Trophoblast cell (in vitro differentiated cells and primary cell): ENCODE measurements around the gene KIF6.

Experiments used
- DNase-seq, 2 donors: peaks; one replicate each; pipeline ENCODE4 v3.0.0-alpha.2; 2016
- H2AFZ ChIP-seq: 2 replicates; pipeline ENCODE4 v1.6.1; 2013; ENCODE audit warnings: low read length, moderate library complexity, mild to moderate bottlenecking; ENCODE audit not compliant: insufficient read depth, poor library complexity
- H2AK5ac ChIP-seq: 2 replicates; pipeline ENCODE4 v1.6.1; 2013; ENCODE audit warnings: mild to moderate bottlenecking, low read length
- H2BK120ac ChIP-seq: 2 replicates; pipeline ENCODE4 v1.6.1; 2013; ENCODE audit warnings: low read length, mild to moderate bottlenecking, moderate library complexity; ENCODE audit not compliant: insufficient read depth, poor library complexity
- H2BK12ac ChIP-seq: 2 replicates; pipeline ENCODE4 v1.6.1; 2013; ENCODE audit warnings: mild to moderate bottlenecking, low read length, moderate library complexity
- H2BK5ac ChIP-seq: 2 replicates; pipeline ENCODE4 v1.6.1; 2013; ENCODE audit warnings: low read length, low read depth, moderate library complexity, mild to moderate bottlenecking; ENCODE audit not compliant: poor library complexity
- H3K14ac ChIP-seq: 2 replicates; pipeline ENCODE4 v1.6.1; 2013; ENCODE audit warnings: mild to moderate bottlenecking, low read length
- H3K18ac ChIP-seq: 2 replicates; pipeline ENCODE4 v1.6.1; 2013; ENCODE audit warnings: mild to moderate bottlenecking, low read length
- H3K23ac ChIP-seq: 2 replicates; pipeline ENCODE4 v1.6.1; 2013; ENCODE audit warnings: low read length
- H3K27ac ChIP-seq: 2 replicates; pipeline ENCODE4 v1.5.1; 2013; ENCODE audit warnings: low read depth, mild to moderate bottlenecking, inconsistent platforms, low read length, moderate library complexity
- H3K27me3 ChIP-seq: 2 replicates; pipeline ENCODE4 v1.6.1; 2013; ENCODE audit warnings: inconsistent platforms, mild to moderate bottlenecking, low read length, moderate library complexity; ENCODE audit not compliant: insufficient read depth
- H3K36me3 ChIP-seq, 2 experiments: 1 replicate in 1 of 2; 2 replicates in 1 of 2; pipeline ENCODE4 v1.6.1; 2013; ENCODE audit warnings: low read length in 2 of 2, mild to moderate bottlenecking in 2 of 2, moderate library complexity in 1 of 2; ENCODE audit not compliant: insufficient read depth in 2 of 2, control insufficient read depth in 1 of 2
- H3K4ac ChIP-seq: 2 replicates; pipeline ENCODE4 v1.6.1; 2013; ENCODE audit warnings: low read depth, mild to moderate bottlenecking, low read length, moderate library complexity
- H3K4me1 ChIP-seq, 2 experiments: 1 replicate in 1 of 2; 2 replicates in 1 of 2; pipeline ENCODE4 v1.6.1; 2013; ENCODE audit warnings: low read length in 2 of 2, mild to moderate bottlenecking in 2 of 2, moderate library complexity in 1 of 2; ENCODE audit not compliant: insufficient read depth in 2 of 2, control insufficient read depth in 1 of 2
- H3K4me2 ChIP-seq: 2 replicates; pipeline ENCODE4 v1.6.1; 2013; ENCODE audit warnings: inconsistent platforms, mild to moderate bottlenecking, low read length, moderate library complexity
- H3K4me3 ChIP-seq: 2 replicates; pipeline ENCODE4 v1.5.1; 2013; ENCODE audit warnings: mild to moderate bottlenecking, low read depth, low read length, inconsistent platforms
- H3K79me1 ChIP-seq: one replicate; pipeline ENCODE4 v1.6.1; 2013; ENCODE audit warnings: low read length
- H3K79me2 ChIP-seq: 2 replicates; pipeline ENCODE4 v1.6.1; 2013; ENCODE audit warnings: low read length, mild to moderate bottlenecking; ENCODE audit not compliant: control insufficient read depth, insufficient read depth, poor library complexity
- H3K9ac ChIP-seq: 2 replicates; pipeline ENCODE4 v1.6.1; 2013; ENCODE audit warnings: mild to moderate bottlenecking, low read length
- H3K9me3 ChIP-seq: 2 replicates; pipeline ENCODE4 v1.6.1; 2013; ENCODE audit warnings: low read depth, mild to moderate bottlenecking, control low read depth, inconsistent platforms, low read length; ENCODE audit not compliant: insufficient read depth
- H4K12ac ChIP-seq: 2 replicates; pipeline ENCODE4 v1.6.1; 2013; ENCODE audit warnings: low read depth, mild to moderate bottlenecking, low read length, moderate library complexity
- H4K8ac ChIP-seq: 2 replicates; pipeline ENCODE4 v1.6.1; 2013; ENCODE audit warnings: low read depth, mild to moderate bottlenecking, low read length, moderate library complexity
- H4K91ac ChIP-seq: one replicate; pipeline ENCODE4 v1.6.1; 2013; ENCODE audit warnings: low read depth, mild to moderate bottlenecking, low read length, moderate library complexity
- WGBS: extraction: QIAGEN DNeasy Blood & Tissue Kit; methylation state at CpG from one replicate; pipeline ENCODE4 v1.1.7; 2013; ENCODE audit warnings: missing lambda C conversion rate; ENCODE audit not compliant: insufficient read length, insufficient coverage; ENCODE audit errors: extremely low coverage; 5-methylcytosine and 5-hydroxymethylcytosine counted together

Gene KIF6

DNA sequence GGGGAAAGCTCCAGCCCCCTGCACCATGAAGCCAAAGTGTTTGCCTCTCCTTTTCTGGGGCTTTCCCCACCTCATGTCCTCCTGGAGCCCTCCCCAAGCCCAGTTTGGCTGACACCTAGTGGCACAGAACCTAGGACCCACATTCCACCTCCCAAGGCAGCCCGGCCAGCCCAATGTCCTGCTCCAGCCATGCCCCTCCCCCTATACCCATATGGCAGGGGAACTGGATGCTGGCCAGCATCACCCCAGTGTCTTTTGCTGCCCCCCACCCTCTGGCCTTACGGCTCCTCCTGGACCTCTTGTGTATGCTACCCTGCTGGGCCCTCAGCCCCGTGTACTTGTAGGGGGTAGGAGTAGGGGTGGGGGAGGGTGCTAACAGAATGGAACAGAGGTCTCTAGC is 170.1 kb downstream of the KIF6 start:
- no peaks in the 10 kb centered on the region for H3K27me3 ChIP-seq
- H3K27ac ChIP-seq: no peak overlapping the region
- H3K14ac ChIP-seq: no peak overlapping the region
- no peaks in the 10 kb centered on the region for H3K4me1 ChIP-seq
- H3K36me3 ChIP-seq: no peaks in the 10 kb centered on the region
- no peaks in the 10 kb centered on the region for H3K79me2 ChIP-seq
- H3K9ac ChIP-seq: no peak overlapping the region
- no peak overlapping the region for H3K4ac ChIP-seq
- H4K12ac ChIP-seq: no peak overlapping the region
- no peak overlapping the region for H3K23ac ChIP-seq
- no peak for DNase-seq
- no peak overlapping the region for H3K18ac ChIP-seq
- no peaks in the 10 kb centered on the region for H3K79me1 ChIP-seq
- WGBS: no CpG with 5 or more reads among the region's 3 CpGs
- no peak overlapping the region for H3K4me3 ChIP-seq
- H3K9me3 ChIP-seq: peaks cover 2% of the 10 kb centered on the region
- H2BK12ac ChIP-seq: no peak overlapping the region
- H3K4me2 ChIP-seq: no peak overlapping the region
- no peak overlapping the region for H4K91ac ChIP-seq
- H2BK120ac ChIP-seq: no peak overlapping the region
- H2AFZ ChIP-seq: no peak overlapping the region
- H2AK5ac ChIP-seq: no peak overlapping the region
- no peak overlapping the region for H4K8ac ChIP-seq
- no peak overlapping the region for H2BK5ac ChIP-seq

DNA sequence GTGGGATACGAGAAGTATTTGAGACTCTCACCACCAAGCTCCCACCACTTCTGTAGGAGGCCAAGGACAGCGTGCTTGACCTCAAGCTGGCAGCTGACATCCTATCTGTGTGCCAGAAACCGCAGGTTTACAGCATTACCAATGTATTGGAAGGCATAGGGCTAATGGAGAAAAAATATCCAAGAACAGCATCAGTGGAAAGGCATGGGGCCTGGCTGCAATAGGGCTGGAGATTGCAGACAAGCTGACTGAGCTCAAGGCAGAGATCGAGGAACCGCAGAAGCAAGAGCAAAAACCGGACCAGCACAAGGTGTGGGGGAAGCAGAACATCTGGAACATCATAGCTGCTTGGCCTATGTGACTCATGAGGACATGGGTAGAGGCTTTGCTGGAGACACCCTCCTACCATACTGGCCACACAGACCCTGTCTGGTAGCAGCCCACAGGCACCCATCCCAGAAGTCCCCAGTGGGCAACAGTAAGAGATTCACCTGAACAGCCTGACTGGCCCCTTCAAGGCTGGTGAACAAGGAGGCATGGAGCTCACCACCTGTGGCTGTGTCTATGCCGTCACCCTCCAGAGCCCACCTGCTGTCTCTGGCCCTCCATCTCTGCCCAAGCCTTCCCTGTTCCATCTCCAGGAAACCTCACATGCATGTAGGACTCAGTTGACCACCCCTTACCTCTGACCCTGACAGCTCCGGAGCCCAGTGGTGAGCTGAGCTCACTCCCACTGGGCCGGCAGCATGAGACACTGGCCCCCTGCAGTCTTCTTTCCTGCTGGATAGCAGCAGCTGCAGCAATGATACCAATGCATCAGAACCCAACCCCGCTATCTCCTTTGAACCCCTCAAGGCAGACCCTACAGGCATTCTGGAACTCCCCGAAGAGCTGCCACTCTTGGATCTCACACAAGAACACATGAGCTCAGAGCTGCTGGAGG is 171.1 kb downstream of the KIF6 start:
- H3K18ac ChIP-seq: no peak overlapping the region
- no peak overlapping the region for H2BK12ac ChIP-seq
- no peaks in the 10 kb centered on the region for H3K27me3 ChIP-seq
- no peak overlapping the region for H3K14ac ChIP-seq
- WGBS: no CpG with 5 or more reads among the region's 11 CpGs
- no peak overlapping the region for H2BK5ac ChIP-seq
- H3K23ac ChIP-seq: no peak overlapping the region
- no peak overlapping the region for H2AK5ac ChIP-seq
- no peak overlapping the region for H2BK120ac ChIP-seq
- no peak overlapping the region for H4K8ac ChIP-seq
- H3K9me3 ChIP-seq: peaks cover 2% of the 10 kb centered on the region
- no peak overlapping the region for H4K12ac ChIP-seq
- no peak for DNase-seq
- H3K4ac ChIP-seq: no peak overlapping the region
- H2AFZ ChIP-seq: no peak overlapping the region
- H3K4me1 ChIP-seq: no peaks in the 10 kb centered on the region
- H3K4me3 ChIP-seq: no peak overlapping the region
- H3K79me2 ChIP-seq: no peaks in the 10 kb centered on the region
- no peak overlapping the region for H4K91ac ChIP-seq
- H3K36me3 ChIP-seq: no peaks in the 10 kb centered on the region
- H3K4me2 ChIP-seq: no peak overlapping the region
- H3K9ac ChIP-seq: no peak overlapping the region
- no peaks in the 10 kb centered on the region for H3K79me1 ChIP-seq
- H3K27ac ChIP-seq: no peak overlapping the region

DNA sequence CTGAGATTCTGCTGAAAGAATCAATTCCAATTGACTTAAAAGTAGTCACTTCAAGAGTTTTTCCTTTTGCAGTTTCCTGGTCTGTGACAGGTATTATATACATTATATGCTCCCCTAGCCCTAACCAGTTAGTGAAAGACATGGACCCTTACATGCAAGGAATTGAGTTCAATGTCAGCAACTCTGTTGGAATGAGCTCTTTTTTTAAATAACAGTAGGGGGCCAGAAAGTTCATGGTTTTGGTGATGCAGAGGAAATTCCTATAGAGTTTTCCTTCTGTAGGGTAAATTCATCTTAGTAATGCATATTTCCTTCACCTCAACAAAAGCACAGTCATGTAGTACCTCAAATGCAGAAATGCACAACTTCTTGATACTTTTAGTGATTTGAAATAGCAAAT is 172.2 kb downstream of the KIF6 start:
- H2BK120ac ChIP-seq: no peak overlapping the region
- H4K91ac ChIP-seq: no peak overlapping the region
- H2BK12ac ChIP-seq: no peak overlapping the region
- no peak for DNase-seq
- H3K9me3 ChIP-seq: peaks cover 2% of the 10 kb centered on the region
- H3K79me2 ChIP-seq: no peaks in the 10 kb centered on the region
- no peak overlapping the region for H3K4me3 ChIP-seq
- H3K4me2 ChIP-seq: no peak overlapping the region
- no peak overlapping the region for H3K14ac ChIP-seq
- no peaks in the 10 kb centered on the region for H3K27me3 ChIP-seq
- no peak overlapping the region for H4K12ac ChIP-seq
- H2AK5ac ChIP-seq: no peak overlapping the region
- no peaks in the 10 kb centered on the region for H3K79me1 ChIP-seq
- no peak overlapping the region for H2BK5ac ChIP-seq
- H3K9ac ChIP-seq: no peak overlapping the region
- H3K18ac ChIP-seq: no peak overlapping the region
- H2AFZ ChIP-seq: no peak overlapping the region
- H3K23ac ChIP-seq: no peak overlapping the region
- no peak overlapping the region for H4K8ac ChIP-seq
- H3K4me1 ChIP-seq: no peaks in the 10 kb centered on the region
- H3K27ac ChIP-seq: no peak overlapping the region
- no peak overlapping the region for H3K4ac ChIP-seq
- no peaks in the 10 kb centered on the region for H3K36me3 ChIP-seq

DNA sequence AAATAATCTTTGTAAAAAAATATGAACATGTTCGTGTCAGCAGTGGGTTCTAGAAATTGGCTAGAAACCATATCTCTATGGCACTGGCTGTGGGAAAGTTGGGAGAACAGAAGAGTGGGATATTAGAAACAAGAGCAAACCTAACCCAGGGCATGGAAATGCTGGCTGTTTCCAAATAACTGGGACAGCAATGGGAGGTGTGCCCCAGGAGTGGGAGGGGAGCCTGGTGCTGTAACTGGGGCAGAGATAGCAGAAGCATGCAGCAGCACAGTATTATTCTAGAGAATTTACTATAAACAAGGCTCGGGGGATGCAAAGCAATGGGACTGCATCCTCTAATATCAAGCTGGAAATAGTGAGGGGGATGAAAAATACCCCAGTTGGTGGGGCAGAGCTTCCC is 175.0 kb downstream of the KIF6 start:
- Histone ChIP-seq H3K27me3 (no peaks in the 10 kb centered on the region), H2BK120ac (no peak overlapping the region), H2BK5ac (no peak overlapping the region), H3K36me3 (no peaks in the 10 kb centered on the region), H3K79me1 (no peaks in the 10 kb centered on the region), H3K23ac (no peak overlapping the region), H3K9ac (no peak overlapping the region), H3K4me2 (no peak overlapping the region), H3K4ac (no peak overlapping the region), H3K27ac (no peak overlapping the region), H3K14ac (no peak overlapping the region), H2AK5ac (no peak overlapping the region), H3K18ac (no peak overlapping the region), H3K9me3 (peaks cover 2% of the 10 kb centered on the region), H4K12ac (no peak overlapping the region), H2AFZ (no peak overlapping the region), H2BK12ac (no peak overlapping the region), H3K79me2 (no peaks in the 10 kb centered on the region), H3K4me3 (no peak overlapping the region), H3K4me1 (no peaks in the 10 kb centered on the region), H4K8ac (no peak overlapping the region), H4K91ac (no peak overlapping the region)
- WGBS: no CpG with 5 or more reads among the region's 2 CpGs
- no peak for DNase-seq
